Activated CD4-positive, alpha-beta memory T cell treated with anti-CD3 and anti-CD28 coated beads for 36 hours (primary cell): Measurements from ENCODE around the gene NCBP2L. TPM values are rescaled to one million over a fixed set of nuclear protein-coding genes. Genes with fewer than 3 reads are reported as not detected.
"Not testable (repeated sequence)": the region's sequence is repeated elsewhere in the genome, so short reads cannot be mapped to it uniquely, and the experiment has no call there.

ENCODE experiments used
- CTCF ChIA-PET: fragments of 350-600 bp; sonication (Branson Sonifier 250); formaldehyde crosslinking; loops from one replicate; lab custom pipeline; 2021; ENCODE audit warnings: antibody characterized with exemption, inconsistent platforms; lab: Charles Lee
- POLR2A ChIA-PET: fragments of 350-600 bp; sonication (Branson Sonifier 250); formaldehyde crosslinking; loops from one replicate; lab custom pipeline; 2021; ENCODE audit warnings: antibody characterized with exemption; lab: Charles Lee
- DNase-seq: peaks from one replicate; pipeline ENCODE4 v3.0.0-alpha.2; 2020
- H3K27ac Mint-ChIP-seq: one replicate; pipeline ENCODE4 v1.8.0; 2021; ENCODE audit warnings: mixed read lengths
- H3K27me3 Mint-ChIP-seq: one replicate; pipeline ENCODE4 v1.8.0; 2021; ENCODE audit warnings: mixed read lengths
- H3K36me3 Mint-ChIP-seq: one replicate; pipeline ENCODE4 v1.8.0; 2021; ENCODE audit warnings: mixed read lengths
- H3K4me1 Mint-ChIP-seq: one replicate; pipeline ENCODE4 v1.8.0; 2021; ENCODE audit warnings: low read depth, mixed read lengths
- H3K4me3 Mint-ChIP-seq: one replicate; pipeline ENCODE4 v1.8.0; 2021; ENCODE audit warnings: mild to moderate bottlenecking, mixed read lengths
- H3K9me3 Mint-ChIP-seq: one replicate; pipeline ENCODE4 v1.8.0; 2021; ENCODE audit warnings: mixed read lengths
- intact Hi-C: fragments of 100-400 bp; cut with micrococcal nuclease; formaldehyde crosslinking; loops from one replicate; pipeline ENCODE4 v1.15.1; 2023
- total RNA-seq, 2 experiments: library from RNA; stranded (reverse); gene quantifications; one replicate each; pipeline ENCODE4 v1.2.3, GENCODE V29; 2021

Gene NCBP2L
- total RNA-seq, 2 experiments from 2014 or later: not detected

DNA sequence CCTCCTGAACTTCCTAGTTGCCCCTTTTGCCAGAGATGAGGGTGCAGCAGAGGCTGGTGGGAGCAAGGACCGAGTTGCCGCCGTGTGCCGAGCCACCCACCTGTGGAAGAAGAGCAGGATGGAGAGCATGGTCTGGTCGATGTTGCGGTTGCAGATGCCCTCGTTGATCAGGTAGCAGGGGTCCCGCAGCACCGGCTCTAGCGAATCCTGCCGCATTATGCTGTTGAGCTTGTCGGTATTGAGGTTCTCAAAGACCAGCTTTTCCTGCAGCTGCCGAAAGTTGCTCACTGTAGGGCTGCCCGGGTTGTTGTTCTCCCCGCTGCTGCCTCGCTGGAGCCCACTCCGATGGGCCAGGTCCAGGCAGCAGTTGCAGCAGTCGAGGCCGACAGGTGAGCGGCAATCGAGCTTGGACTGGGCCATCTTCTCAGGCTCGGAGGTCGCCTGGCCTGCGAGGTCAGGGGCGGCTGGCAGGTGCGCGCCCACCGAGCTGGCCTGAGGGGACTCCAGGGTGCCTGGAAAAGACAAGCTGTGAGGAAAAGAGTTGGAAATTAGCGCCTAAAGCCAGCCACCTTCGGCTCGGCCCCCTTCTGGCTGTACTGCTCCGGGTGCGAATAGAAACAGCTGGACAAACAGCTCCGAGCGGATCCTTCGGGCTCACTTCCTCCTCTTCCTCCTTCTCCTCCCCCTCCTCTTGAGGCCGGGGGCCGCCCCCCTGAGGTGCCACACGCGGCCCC lies 2.4 kb upstream of the NCBP2L start:
- no peaks in the 10 kb centered on the region for H3K9me3 Mint-ChIP-seq
- peak overlapping the region; percentile 86 for H3K4me3 Mint-ChIP-seq
- no peaks in the 10 kb centered on the region for H3K27me3 Mint-ChIP-seq
- intact Hi-C loops: loop anchor here (5.0 kb wide), 1 partner anchor 52 kb away; the partner anchor contains the start of gene MID2
- ChIA-PET POLR2A (interaction anchor here (1.2 to 1.9 kb wide), 2 partner anchors 102 to 147 kb away, joined by 6 to 9 read pairs; partner anchors contain the start of gene PRPS1), CTCF (interaction anchor here (0.6 to 8.1 kb wide), 13 partner anchors 21 to 237 kb away, joined by 3 to 194 read pairs (median 5); partner anchors contain the start of gene PRPS1)
- DNase-seq: no peak
- no peaks in the 10 kb centered on the region for H3K36me3 Mint-ChIP-seq
- H3K4me1 Mint-ChIP-seq: peaks cover 7% of the 10 kb centered on the region
- no peak overlapping the region for H3K27ac Mint-ChIP-seq

DNA sequence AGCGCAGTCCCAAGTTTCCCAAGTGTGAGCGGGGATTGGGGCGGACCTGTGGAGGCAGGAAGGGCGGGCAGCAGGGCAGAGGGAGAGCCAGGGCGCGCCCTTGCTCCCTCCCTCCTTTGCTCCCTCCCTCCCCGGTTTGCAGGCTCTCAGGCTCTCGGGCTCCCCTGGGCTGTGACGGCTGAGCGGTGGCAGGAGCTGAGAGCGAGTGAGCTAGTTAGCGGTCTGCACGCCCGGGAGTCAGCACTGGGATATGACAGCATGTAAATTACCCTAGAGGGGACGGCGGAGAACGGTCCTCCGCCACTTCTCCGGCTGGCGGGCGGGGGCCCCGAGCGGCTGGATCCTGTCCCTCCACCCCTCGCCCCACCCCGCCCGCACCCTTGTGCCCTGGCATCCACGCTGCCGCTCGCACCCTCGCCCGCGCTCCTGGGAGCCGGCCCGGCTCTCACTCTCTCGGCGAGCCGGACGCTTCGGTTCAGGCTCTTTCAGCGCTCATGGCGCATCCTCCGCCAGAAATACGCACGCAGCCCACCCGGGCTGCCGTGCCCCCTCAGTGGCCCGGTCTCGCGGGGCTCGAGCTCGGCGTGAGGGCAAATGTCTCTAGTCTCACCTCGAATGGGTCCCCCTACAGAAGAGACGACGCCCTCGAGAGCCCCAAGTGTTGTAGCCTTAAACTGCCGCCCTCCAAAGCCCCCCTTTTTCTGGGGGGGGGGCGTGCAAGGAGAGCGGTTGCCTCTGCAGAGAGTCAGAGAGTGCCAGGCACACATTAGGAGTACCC lies 1.6 kb upstream of the NCBP2L start, which contains the start of gene TSC22D3:
Gene TSC22D3, minus strand, starts transcription at position 54 of the 778 bp plus-strand sequence. CDS start 368 bp downstream, outside the sequence.
- intact Hi-C loops: loop anchor here (1.0 to 5.0 kb wide), 4 partner anchors 34 to 881 kb away; partner anchors contain the start of gene MID2
- ChIA-PET POLR2A (interaction anchor here (1.0 to 1.9 kb wide), 3 partner anchors 102 to 147 kb away, joined by 4 to 9 read pairs (median 6); partner anchors contain the start of gene PRPS1), CTCF (interaction anchor here (1.0 to 8.1 kb wide), 13 partner anchors 21 to 790 kb away, joined by 3 to 194 read pairs (median 7); partner anchors contain the start of gene PRPS1)
- no peaks in the 10 kb centered on the region for H3K27me3 Mint-ChIP-seq
- H3K9me3 Mint-ChIP-seq: no peaks in the 10 kb centered on the region
- no peaks in the 10 kb centered on the region for H3K36me3 Mint-ChIP-seq
- DNase-seq: peak; percentile 74
- H3K27ac Mint-ChIP-seq: no peak within 1 kb of the TSS
- peak within 1 kb of the TSS; percentile 86 for H3K4me3 Mint-ChIP-seq
- peaks cover 7% of the 10 kb centered on the region for H3K4me1 Mint-ChIP-seq

DNA sequence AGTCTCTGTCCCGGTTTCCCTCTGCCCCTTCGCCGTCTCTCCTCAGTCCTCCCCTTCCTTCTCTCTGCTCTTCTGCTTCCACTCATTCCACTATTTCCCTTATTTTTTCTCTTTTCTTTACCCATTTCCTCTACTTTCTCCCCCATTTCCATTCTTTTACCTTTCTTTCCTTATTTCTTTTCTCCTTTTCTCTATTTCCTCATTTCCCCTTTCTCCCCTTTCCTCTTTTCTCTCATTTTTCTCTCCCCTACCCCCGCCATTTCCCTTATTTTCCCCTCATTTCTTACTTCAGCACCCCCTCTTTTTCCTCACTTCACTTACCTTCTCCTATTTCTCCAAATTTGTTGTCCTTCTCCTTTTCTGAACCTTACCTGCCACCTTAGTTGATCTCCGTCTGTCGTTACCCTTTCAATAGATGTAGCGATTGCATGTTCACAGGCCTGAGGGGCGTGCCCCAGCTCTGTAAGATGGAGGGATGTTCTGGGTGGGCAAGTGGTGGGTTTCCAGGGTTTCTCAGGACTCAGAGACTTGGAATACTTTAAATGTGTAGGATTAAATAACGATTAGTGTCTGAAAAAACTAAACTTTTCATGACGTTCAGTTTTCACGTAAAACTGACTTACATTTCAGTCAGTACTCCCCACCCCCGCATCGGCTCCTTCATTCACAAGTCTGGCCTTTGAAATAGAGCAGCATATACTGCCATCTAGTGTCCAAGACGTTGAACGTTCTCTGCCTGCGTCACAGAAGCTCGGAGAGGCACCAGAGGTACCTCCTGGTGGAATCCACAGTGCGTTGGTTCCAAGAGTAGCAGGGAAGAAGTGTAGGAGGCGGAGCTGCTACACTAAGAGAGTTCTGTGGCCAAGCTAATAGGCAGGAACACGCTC lies 641 bp upstream of the NCBP2L start:
- ChIA-PET POLR2A (interaction anchor here (1.0 to 1.9 kb wide), 2 partner anchors 103 to 148 kb away, joined by 4 to 9 read pairs; partner anchors contain the start of gene PRPS1), CTCF (interaction anchor here (0.6 to 8.1 kb wide), 31 partner anchors 10 to 791 kb away, joined by 3 to 194 read pairs (median 4); partner anchors contain the start of gene PRPS1)
- Mint-ChIP-seq H3K4me1 (peaks cover 7% of the 10 kb centered on the region), H3K27me3 (no peaks in the 10 kb centered on the region), H3K27ac (no peak overlapping the region), H3K36me3 (no peaks in the 10 kb centered on the region), H3K9me3 (no peaks in the 10 kb centered on the region), H3K4me3 (peak overlapping the region; percentile 86)
- intact Hi-C loops: loop anchor here (1.0 to 5.0 kb wide), 9 partner anchors 35 to 882 kb away; partner anchors contain the start of gene MID2
- peak; percentile 84 for DNase-seq

DNA sequence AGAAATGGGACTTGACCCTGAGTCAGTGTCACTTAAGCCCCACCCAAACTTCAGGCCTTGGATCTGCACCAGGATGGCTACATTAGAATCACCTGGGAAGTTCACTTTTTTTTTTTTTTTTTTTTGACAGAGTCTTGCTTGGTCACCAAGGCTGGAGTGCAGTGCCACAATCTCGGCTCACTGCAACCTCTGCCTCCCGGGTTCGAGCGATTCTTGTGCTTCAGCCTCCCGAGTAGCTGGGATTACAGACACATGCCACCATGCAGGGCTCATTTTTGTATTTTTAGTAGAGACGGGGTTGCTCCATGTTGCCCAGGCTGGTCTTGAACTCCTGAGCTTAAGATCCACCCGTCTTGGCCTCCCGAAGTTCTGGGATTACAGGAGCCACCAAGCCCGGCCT lies 3.0 kb downstream of the NCBP2L start:
- no peaks in the 10 kb centered on the region for H3K27me3 Mint-ChIP-seq
- H3K36me3 Mint-ChIP-seq: no peaks in the 10 kb centered on the region
- DNase-seq: no peak
- H3K4me1 Mint-ChIP-seq: peaks cover 2% of the 10 kb centered on the region
- intact Hi-C loops: no loop called here
- H3K4me3 Mint-ChIP-seq: no peak overlapping the region
- ChIA-PET CTCF (interaction anchor here (1.1 to 8.1 kb wide), 2 partner anchors 108 to 124 kb away, joined by 3 to 194 read pairs; no protein-coding TSS in a partner anchor), POLR2A (no interaction called here)
- no peak overlapping the region for H3K27ac Mint-ChIP-seq
- no peaks in the 10 kb centered on the region for H3K9me3 Mint-ChIP-seq

DNA sequence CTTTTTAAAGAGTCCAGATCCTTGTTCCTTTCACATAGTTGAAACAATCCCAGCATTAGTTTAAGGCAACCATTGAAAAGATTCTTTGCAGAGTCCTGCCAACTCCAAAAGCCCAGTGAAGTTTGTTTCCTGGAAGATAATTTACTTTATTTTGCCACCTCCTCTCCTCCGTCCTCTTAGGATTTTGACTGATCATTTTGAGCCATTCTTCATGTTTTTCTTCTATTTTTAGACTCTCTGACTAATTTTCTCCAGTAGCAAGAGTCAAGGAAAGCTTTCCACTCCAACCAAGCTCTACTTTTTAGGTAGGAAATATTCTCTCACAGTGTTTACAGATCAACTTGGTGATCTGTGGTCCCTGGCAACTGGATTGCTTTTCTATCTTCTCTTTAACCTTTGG lies 10.3 kb downstream of the NCBP2L start:
- no peaks in the 10 kb centered on the region for H3K9me3 Mint-ChIP-seq
- no peak overlapping the region for H3K27ac Mint-ChIP-seq
- no peak overlapping the region for H3K4me3 Mint-ChIP-seq
- H3K36me3 Mint-ChIP-seq: no peaks in the 10 kb centered on the region
- no peak for DNase-seq
- intact Hi-C loops: no loop called here
- ChIA-PET POLR2A (interaction anchor here (0.6 kb wide), 1 partner anchor 287 kb away, joined by 3 read pairs; no protein-coding TSS in a partner anchor), CTCF (interaction anchor here (2.2 kb wide), 1 partner anchor 11 kb away, joined by 8 read pairs; the partner anchor contains the start of gene NCBP2L)
- H3K4me1 Mint-ChIP-seq: no peaks in the 10 kb centered on the region
- no peaks in the 10 kb centered on the region for H3K27me3 Mint-ChIP-seq

DNA sequence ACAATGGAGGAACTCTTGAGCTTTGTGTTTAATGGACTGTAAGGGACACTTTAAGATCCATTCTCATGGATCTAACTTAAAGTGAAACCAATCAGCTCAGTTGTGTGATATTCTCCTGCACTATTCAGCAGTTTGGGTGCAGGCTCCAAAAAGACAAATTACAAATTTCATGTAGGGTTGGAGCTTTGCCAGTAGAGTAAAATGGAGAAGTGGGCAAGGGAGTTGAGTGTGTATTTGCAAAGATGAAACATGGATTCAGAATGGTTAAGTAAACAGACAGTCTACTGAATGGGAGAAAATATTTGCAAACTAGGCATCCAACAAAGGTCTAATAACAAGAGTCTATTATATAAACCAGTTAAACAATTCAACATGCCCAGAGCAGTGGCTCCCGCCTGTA lies 26.9 kb downstream of the NCBP2L start:
- no peak overlapping the region for H3K4me3 Mint-ChIP-seq
- no peak overlapping the region for H3K27ac Mint-ChIP-seq
- H3K4me1 Mint-ChIP-seq: no peaks in the 10 kb centered on the region
- no peaks in the 10 kb centered on the region for H3K27me3 Mint-ChIP-seq
- CTCF ChIA-PET: no interaction called here
- POLR2A ChIA-PET: no interaction called here
- DNase-seq: no peak
- no peaks in the 10 kb centered on the region for H3K9me3 Mint-ChIP-seq
- intact Hi-C loops: no loop called here
- H3K36me3 Mint-ChIP-seq: no peaks in the 10 kb centered on the region

DNA sequence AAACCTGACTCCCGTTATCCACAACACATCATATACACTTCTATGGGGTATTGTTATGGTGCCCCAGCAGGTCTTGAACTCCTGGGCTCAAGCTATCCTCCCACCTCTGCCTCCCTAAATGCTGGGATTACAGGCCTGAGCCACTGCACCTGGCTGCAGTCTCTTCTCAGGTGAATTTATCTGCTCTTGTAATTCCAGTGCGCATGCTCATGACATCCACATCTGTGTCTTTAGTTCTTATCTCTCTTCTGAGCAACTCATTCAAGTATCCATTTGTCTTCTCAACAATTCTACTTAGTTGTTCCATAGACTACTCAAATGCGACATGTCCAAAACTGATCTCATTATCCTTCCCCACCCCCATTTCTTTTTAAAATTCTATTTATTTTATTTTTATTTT lies 27.6 kb downstream of the NCBP2L start:
- intact Hi-C loops: no loop called here

DNA sequence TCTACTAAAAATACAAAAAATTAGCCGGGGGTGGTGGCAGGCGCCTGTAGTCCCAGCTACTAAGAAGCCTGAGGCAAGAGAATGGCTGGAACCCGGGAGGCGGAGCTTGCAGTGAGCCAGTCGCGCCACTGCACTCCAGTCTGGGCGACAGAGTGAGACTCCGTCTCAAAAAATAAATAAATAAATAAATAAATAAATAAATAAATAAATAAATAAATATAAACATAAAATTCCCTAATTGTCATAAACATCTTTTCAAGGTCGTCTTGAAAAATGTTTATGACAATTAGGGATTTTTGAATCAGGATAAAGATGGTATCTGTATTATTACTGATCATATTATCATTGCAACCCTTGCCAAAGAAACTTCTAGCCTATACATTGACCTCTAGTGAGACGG lies 32.5 kb downstream of the NCBP2L start:
- H3K36me3 Mint-ChIP-seq, H3K27me3 Mint-ChIP-seq, CTCF ChIA-PET, H3K9me3 Mint-ChIP-seq, H3K4me3 Mint-ChIP-seq, DNase-seq, POLR2A ChIA-PET, H3K4me1 Mint-ChIP-seq, intact Hi-C loops, H3K27ac Mint-ChIP-seq: not testable (repeated sequence)

More for the DNA sequence above, 27.6 kb downstream of the NCBP2L start:
- H3K27me3 Mint-ChIP-seq: no peaks in the 10 kb centered on the region
- H3K9me3 Mint-ChIP-seq: no peaks in the 10 kb centered on the region
- no peak for DNase-seq
- H3K27ac Mint-ChIP-seq: no peak overlapping the region
- no peaks in the 10 kb centered on the region for H3K4me1 Mint-ChIP-seq
- no peaks in the 10 kb centered on the region for H3K36me3 Mint-ChIP-seq
- POLR2A ChIA-PET: no interaction called here
- H3K4me3 Mint-ChIP-seq: no peak overlapping the region
- CTCF ChIA-PET: no interaction called here

DNA sequence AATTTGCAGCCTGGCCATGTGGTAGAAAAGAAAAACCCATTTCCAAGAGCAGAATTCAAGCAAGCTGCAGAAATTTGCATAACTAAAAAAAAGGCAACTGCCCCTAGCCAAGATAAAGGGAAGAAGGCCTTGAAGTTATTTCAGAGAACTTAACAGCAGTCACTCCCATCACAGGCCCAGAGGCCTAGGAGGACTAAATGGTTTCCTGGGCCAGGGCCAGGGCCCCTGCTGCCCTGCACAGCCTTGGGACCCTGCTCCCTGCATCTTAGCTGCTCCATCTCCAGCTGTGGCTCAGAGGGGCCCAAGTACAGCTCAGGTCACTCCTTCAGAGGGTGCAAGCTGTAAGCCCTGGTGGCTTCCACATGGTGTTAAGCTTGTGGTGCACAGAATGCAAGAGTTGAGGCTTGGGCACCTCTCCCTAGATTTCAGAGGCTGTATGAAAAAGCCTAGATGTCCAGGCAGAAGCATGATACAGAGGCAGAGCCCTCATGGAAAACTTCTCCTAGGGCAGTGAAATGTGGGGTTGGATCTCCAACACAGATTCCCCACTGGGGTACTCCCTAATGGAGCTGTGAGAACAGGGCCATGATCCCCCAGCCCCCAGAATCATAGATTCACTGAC lies 41.5 kb downstream of the NCBP2L start:
- intact Hi-C loops: no loop called here
- peaks cover 2% of the 10 kb centered on the region for H3K36me3 Mint-ChIP-seq
- no peak overlapping the region for H3K27ac Mint-ChIP-seq
- DNase-seq: no peak
- no peak overlapping the region for H3K4me3 Mint-ChIP-seq
- ChIA-PET CTCF (no interaction called here), POLR2A (no interaction called here)
- H3K9me3 Mint-ChIP-seq: peaks cover 6% of the 10 kb centered on the region
- peaks cover 6% of the 10 kb centered on the region for H3K4me1 Mint-ChIP-seq
- no peaks in the 10 kb centered on the region for H3K27me3 Mint-ChIP-seq

DNA sequence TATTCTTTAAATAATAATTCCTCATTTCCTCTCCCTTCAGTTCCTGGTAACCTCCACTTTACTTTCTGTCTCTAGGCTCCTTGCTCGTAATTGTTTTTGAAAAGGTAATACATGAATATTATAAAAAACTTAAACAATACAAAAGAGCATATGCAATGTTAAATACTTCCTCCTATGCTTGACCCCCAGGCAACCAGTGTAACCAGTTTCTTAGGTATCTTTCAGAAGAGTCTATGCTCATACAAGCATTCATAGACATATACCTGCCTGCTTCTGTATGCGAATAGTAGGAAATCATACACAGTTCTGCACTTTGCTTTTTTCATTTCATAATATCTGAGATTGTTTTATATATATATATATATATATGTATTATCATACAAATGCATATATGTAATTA lies 45.5 kb downstream of the NCBP2L start:
- Mint-ChIP-seq H3K27me3 (no peaks in the 10 kb centered on the region), H3K9me3 (peaks cover 6% of the 10 kb centered on the region), H3K36me3 (peaks cover 2% of the 10 kb centered on the region), H3K4me1 (peaks cover 30% of the 10 kb centered on the region), H3K27ac (no peak overlapping the region), H3K4me3 (no peak overlapping the region)
- no peak for DNase-seq
- ChIA-PET CTCF (no interaction called here), POLR2A (no interaction called here)
- intact Hi-C loops: no loop called here

DNA sequence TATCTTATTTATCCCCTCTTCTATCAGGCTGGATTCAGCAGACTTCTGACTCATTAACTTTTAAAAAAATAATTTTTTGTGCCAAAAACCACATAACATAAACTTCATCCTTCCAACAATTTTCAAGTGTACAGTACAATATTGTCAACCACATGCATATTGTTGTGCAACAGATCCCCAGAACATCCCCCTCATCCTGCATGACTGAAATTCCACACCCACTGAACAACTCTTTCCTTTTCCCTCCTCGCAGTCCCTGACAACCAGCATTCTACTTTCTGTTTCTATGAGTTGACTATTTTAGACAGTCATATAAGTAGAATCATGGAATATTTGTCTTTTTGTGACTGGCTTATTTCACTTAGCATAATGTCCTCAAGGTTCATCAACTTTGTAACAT lies 45.9 kb downstream of the NCBP2L start:
- Mint-ChIP-seq H3K4me3 (no peak overlapping the region), H3K27ac (no peak overlapping the region), H3K27me3 (no peaks in the 10 kb centered on the region), H3K36me3 (peaks cover 2% of the 10 kb centered on the region), H3K4me1 (peaks cover 31% of the 10 kb centered on the region), H3K9me3 (peaks cover 6% of the 10 kb centered on the region)
- intact Hi-C loops: no loop called here
- ChIA-PET POLR2A (no interaction called here), CTCF (no interaction called here)
- DNase-seq: no peak
